SK-N-SH treated with all-trans-retinoic acid at 6 μM for 48 hours (cell line): ENCODE results near the gene CSNK1A1L.

Experiments
- RARB ChIP-seq: fragments of 250-450 bp; sonication (Bioruptor Pico); IDR thresholded peaks from 2 replicates; pipeline ENCODE4 v1.8.0; 2021; ENCODE audit warnings: mild to moderate bottlenecking, moderate library complexity
- TCF4 ChIP-seq: fragments of 250-450 bp; sonication (Bioruptor Pico); IDR thresholded peaks from 2 replicates; pipeline ENCODE4 v1.8.0; 2021; ENCODE audit warnings: mild to moderate bottlenecking, moderate library complexity, borderline replicate concordance

DNA sequence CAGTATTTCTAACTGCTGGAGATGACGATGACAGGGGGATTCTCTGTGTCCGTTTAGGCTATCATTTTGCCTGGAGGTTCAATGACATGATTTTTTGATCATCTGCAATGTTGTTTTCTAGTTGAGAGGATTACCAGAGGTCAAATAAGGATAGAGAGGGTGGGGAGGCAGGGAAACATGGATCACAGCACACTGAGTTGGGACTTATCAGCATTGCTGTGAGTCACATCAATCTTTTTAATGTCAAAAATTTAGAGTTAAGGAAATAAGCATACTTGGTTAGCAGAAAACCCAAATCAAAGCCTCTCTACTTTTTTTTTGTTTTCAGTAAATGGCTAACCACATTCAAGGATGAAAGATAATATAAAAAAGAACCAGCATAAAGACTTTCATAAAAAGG is 43.0 kb upstream of the CSNK1A1L start:
- no peak for TF ChIP-seq TCF4
- TF ChIP-seq RARB (CRISPR knock-in tag): no peak
